ENCODE measurements around the gene RNGTT.

- no peak for TF ChIP-seq RAD21 (IDR thresholded peaks at IDR 0.05; ENCODE audit: low read depth)
- TF ChIP-seq CEBPB (IDR thresholded peaks at IDR 0.05): no peak
Observed at GRCh38 chr6:88561034-88561953, 402.1 kb downstream of the RNGTT start.

Measured in Ishikawa (cell line).